ENCODE results near the gene ASTN2.

Gene ASTN2

GRCh38 chr9:116558818-116559540, 855.9 kb downstream of the ASTN2 start:
- no peak for DNase-seq (ENCODE audit: low read depth)

- DNase-seq (ENCODE audit: low read depth), result no peak
Observed at GRCh38 chr9:116558035-116558434, 856.8 kb downstream of the ASTN2 start.

DNA sequence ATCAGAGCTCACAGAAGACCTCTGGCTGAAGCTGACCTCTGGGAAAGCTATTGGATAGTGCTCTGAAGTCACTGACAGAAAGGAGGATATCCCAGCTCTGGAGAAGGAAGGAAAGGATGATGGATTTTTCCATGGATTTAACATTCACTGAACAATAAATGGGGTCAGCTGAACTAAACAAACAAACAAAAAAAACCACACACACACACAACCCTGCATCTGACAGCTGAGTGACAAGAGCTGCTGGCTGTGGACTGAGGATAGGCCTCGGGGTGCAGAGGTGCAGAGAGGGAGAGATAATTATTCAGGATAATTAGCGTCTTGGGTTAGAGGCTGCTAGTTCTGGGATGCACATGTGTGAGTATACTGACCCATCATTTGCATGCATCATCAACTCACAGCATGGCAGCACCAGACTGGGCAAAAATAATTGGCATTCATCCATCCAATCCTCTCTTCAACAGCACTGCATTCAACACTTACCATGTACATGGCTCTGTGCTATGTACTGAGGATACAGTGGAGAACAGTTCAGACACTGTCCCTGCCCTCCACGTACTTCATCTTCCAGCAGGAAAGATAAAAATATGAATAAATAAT, 859.2 kb downstream of the ASTN2 start:
- DNase-seq (ENCODE audit: low read depth), result no peak

GRCh38 chr9:116555119-116555518, 859.7 kb downstream of the ASTN2 start:
- no peak for DNase-seq (ENCODE audit: low read depth)

- DNase-seq (ENCODE audit: low read depth), result no peak
Observed at GRCh38 chr9:116550696-116551436, 864.0 kb downstream of the ASTN2 start.

DNA sequence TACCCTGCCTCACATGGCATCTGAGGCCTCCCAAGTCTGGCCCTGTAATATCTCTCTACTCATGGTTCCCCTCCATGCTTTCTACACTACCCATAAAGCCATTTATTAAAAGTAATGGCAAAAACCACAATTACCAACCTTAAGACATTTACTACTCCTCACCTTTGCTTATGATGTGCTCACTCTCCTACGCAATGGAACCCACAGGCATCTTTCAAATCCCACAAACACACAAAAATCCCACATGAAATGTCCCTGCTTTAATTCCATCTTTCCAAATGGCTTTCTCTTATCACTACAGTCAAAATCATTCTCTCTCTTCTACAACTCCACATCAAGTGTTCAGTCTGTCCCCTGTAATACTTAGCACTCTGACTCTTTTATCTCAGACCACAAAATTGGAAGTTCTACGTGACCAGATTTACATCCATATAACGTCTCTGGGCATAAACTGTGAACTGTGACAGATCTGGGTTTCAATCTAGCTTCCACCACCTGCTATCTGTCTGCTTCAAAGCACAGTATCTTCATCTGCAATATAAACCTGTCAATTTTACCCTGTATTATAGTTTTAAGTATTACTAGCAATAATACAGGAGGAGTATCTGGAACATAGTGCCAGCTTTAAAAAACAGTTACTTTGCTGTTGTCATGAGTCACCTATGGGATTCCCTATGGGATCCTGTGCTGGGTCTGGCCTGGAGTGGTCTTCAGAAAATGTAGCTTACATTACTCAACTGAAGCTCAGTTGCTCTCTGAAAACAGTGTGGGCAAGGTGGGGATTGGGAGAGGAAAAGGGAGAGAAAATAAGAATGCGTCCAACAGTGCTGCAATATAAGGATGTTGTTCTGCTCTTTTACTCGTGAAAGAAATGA, 864.8 kb downstream of the ASTN2 start:
- no peak for DNase-seq (ENCODE audit: low read depth)

GRCh38 chr9:116549061-116549664, 865.7 kb downstream of the ASTN2 start:
- DNase-seq (ENCODE audit: low read depth), result no peak

DNA sequence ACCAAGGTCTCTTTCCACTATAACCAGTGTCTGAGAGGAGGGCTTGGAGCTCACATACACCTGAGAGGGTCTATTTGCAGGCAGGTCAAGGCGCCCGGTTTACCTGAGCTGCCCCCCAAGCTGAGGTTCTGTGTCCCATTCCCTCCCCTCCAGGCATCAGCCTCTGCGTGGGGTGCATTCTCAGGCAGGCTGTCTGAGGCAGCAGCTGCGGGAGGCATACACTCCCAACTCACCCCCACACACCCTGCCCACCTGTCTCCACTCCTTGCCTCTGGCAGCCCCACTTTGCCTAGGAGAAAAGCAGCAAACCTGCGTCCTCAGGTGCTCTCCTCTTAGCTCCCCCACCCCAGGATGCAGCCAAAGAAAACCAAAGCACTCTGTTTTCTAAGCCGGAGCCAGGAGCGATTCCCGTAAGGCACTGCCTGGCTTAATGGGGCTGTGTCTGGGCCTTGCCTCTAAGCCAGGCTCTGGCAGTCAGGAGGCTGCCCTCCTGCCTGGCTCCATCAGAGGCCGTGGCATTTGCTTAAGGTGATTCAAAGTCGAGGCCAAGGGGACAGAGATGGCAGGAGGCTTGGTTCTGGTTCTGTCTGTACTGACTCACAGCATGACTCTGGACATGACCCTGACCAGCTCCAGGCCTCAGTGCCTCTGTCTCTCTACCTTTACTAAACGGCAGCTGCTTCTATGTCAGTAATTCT, 867.0 kb downstream of the ASTN2 start:
- no peak for DNase-seq (ENCODE audit: low read depth)

DNA sequence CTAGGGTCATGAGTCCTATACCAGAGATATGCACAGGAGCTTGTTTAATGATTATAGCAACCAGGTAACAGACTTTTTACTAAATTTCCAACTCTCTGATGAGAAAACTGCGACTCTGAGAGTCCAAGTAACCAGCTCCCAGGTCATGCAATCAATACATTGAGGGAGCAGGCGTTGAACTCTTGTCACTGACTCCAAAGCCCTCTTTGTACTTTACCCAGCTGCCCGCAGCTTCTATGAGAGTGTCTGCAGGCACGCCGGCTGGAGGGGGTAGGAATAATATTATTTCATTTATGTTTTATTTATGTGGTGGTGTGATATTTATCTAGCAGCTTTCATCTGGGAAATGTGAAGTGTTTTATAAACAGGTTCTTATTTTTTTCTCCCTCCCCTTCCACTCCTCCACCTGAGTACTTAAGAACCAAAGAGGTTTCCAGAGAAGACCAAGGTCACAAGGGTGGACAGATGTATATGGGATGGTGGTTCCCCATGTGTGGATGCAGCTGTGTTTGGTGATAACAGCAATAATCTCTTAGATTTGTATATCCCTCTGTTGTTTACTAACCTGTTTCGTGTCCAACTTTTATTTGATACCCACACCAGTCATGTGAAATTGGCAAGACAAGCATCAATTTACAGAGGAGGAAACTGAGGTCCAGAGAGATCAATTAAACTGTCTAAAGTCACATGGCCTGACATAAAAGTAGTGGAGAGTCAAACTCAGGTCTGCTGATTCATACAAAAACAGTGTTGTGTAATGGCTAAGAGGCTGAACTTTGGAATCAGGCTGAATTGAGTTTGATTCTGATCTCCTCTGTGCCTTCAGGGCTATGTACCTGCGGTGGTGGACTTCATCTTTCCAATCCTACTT, 867.9 kb downstream of the ASTN2 start:
- DNase-seq (ENCODE audit: low read depth), result no peak

DNA sequence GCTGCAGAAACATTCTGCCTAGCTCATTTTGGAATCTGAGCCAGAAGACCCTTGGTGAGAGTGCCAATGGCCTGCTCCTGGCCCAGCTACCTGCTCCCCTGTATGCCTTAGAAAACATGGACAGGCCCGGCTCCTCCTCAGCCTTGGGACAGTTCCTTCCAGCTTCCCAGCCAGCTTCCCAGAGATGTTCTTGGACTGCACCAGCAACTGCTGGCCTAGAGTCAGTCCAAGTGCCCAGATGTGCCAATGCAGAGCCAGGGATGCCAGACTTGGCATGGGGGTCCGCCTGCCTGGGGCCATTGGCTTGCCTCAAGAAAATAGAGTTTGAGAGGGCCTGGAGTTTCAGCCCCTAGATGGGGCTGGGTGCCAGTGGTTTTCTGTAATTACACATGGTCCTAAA, 870.0 kb downstream of the ASTN2 start:
- DNase-seq (ENCODE audit: low read depth), result no peak

- DNase-seq (ENCODE audit: low read depth), result no peak
Observed at GRCh38 chr9:116543731-116544400, 871.0 kb downstream of the ASTN2 start.

DNA sequence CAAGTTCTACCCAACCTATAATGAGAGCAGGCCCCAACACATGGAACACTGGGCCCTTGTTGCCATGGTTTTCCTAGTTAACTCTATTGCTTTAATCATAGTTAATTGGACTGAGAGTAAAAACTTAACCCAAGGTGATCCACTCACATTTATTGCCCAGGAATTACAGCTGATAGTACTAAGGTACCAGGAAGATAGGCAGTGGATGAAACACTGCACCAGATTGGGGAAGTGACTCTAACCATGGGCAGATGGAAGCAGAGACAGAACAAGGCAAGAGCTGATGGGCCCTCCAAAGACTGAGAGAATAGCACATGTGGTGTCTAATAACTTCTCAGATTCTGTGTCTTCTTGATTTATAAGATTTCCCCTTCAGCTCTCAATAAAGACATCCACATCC, 873.5 kb downstream of the ASTN2 start:
- no peak for DNase-seq (ENCODE audit: low read depth)

DNA sequence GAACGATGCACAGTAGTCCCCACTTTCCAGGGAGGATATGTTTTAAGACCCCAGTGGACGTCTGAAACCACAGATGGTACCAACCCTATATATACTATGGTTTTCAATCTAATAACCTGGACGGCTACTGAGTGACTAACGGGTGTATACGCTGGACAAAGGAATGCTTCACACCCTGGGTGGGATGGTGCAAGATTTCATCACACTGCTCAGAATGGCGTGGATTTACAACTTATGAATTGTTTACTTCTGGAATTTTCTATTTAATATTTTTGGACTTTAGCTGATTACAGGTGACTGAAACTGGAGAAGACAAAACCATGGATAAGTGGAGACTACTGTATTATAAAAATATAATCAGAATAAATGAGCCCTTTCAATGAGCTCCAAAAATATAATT, 875.3 kb downstream of the ASTN2 start:
- no peak for DNase-seq (ENCODE audit: low read depth)

DNA sequence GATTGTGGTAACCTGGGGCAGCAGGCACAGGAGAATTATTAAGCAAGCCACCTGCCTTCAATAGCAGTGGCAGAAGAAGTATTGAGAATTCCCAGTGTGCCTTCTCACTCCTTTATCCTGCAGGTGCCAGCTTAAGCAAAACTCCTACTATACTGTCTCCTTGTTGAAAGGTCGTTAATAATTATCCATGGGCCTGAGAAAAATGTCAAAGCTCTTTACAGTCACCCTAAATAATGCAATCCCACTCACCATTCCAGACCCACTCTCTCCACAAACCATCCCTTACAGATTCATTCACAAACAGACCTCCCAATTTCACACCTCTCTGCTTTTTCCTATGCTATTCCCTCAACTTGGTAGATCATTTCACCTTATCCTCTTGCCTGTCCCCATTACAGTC, 889.2 kb downstream of the ASTN2 start:
- no peak for DNase-seq (ENCODE audit: low read depth)

GRCh38 chr9:116524778-116525470, 889.9 kb downstream of the ASTN2 start:
- no peak for DNase-seq (ENCODE audit: low read depth)

DNA sequence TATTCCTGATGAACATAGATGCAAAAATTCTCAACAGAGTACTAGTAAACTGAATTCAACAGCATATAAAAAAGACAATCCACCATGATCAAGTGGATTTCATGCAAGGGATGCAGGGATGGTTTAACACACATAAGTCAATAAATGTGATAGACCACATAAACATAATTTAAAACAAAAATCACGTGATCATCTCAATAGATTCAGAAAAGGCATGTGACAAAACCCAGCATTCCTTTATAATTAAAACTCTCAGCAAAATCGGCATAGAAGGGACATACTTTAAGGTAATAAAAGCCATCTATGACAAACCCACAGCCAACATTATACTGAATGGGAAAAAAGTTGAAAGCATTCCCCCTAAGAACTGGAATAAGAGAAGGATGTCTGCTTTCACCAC, 894.6 kb downstream of the ASTN2 start:
- no peak for DNase-seq (ENCODE audit: low read depth)

DNA sequence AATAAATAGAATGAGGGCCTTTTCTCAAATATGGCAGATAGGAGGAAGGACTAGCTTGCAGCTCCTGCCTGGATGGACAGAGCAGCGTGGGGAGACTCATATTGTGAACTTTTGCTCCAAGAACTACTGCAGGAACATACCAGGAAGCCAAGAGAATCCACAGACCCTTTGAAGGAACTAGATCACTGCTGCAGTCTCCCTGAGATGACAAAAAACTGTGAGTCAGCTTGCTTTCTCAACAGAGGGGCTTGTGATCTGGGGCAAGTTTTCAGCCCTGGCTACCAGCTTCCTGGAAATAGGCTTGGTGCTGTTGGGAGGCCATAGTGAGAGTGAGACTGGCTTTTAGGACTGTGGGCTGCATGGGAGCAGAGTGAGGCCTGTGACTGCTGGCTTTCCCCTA, 898.4 kb downstream of the ASTN2 start:
- no peak for DNase-seq (ENCODE audit: low read depth)

DNA sequence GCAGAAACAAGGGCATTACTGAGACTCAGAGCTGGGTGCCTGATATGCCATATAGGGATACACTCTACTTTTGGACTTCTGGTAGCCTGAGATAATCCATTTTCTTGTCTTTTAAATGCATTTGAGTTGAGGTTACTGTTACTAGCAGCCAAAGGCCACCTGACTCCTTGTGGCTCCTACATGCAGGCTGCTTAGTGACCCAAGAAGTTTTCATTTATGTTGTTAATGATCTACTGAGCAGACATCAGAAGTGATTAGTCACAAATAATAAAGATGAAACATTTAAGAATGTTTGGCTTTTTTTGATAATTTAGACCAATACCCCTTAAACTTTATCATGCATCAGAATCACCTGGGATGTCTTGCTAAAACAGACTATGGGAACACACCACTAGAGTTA, 899.3 kb downstream of the ASTN2 start:
- no peak for DNase-seq (ENCODE audit: low read depth)

- DNase-seq (ENCODE audit: low read depth), result no peak
Observed at GRCh38 chr9:116506685-116507084, 908.2 kb downstream of the ASTN2 start.

Data from activated T-cell treated with anti-CD3 and anti-CD28 coated beads for 48 hours (primary cell).